ENCODE data around the gene LRIG1. TPM values are rescaled to one million over a fixed set of nuclear protein-coding genes. Genes with fewer than 3 reads are reported as not detected.

Gene LRIG1
- polyA plus RNA-seq, 3 donors from 2014 or later: 4.4 to 9.7 (median 4.7) TPM

GRCh38 chr3:66372681-66373350 is 128.0 kb downstream of the LRIG1 start:
- peaks cover 0 to 1% (median 0%) of the 10 kb centered on the region in 6 donors for H3K9me3 Mint-ChIP-seq
- H3K27me3 Mint-ChIP-seq (ENCODE audit: low read depth in 3 of 3): peaks cover 2 to 4% (median 2%) of the 10 kb centered on the region in 3 donors
- peaks cover 30 to 33% of the 10 kb centered on the region in 2 donors for H3K4me1 Mint-ChIP-seq
- peak; percentile 58 to 74 (median 63) for DNase-seq
- no peak overlapping the region for H3K4me3 Mint-ChIP-seq
- H3K36me3 Mint-ChIP-seq: peaks cover 8 to 24% (median 16%) of the 10 kb centered on the region in 3 donors
- H3K27ac Mint-ChIP-seq: peak overlapping the region; percentile 18 to 89 (median 68)

GRCh38 chr3:66371432-66371831 is 129.4 kb downstream of the LRIG1 start:
- H3K4me1 Mint-ChIP-seq: peaks cover 28 to 32% of the 10 kb centered on the region in 2 donors
- no peak for DNase-seq
- H3K36me3 Mint-ChIP-seq: peaks cover 8 to 14% (median 12%) of the 10 kb centered on the region in 3 donors
- H3K27ac Mint-ChIP-seq: peak overlapping the region; percentile 61 to 92 (median 86)
- peaks cover 2 to 4% (median 2%) of the 10 kb centered on the region in 3 donors for H3K27me3 Mint-ChIP-seq (ENCODE audit: low read depth in 3 of 3)
- peaks cover 0 to 1% (median 0%) of the 10 kb centered on the region in 6 donors for H3K9me3 Mint-ChIP-seq
- H3K4me3 Mint-ChIP-seq: peak overlapping the region in 3 of 5 donors; percentile 2 to 38 (median 9)

GRCh38 chr3:66370179-66370578 is 130.6 kb downstream of the LRIG1 start:
- no peak for DNase-seq
- Mint-ChIP-seq H3K27ac (peak overlapping the region in 5 of 6 donors; percentile 60 to 92 (median 85)), H3K36me3 (peaks cover 4 to 10% (median 8%) of the 10 kb centered on the region in 3 donors), H3K27me3 (ENCODE audit: low read depth in 3 of 3) (peaks cover 0 to 4% (median 2%) of the 10 kb centered on the region in 3 donors), H3K9me3 (peaks cover 0 to 1% (median 0%) of the 10 kb centered on the region in 6 donors), H3K4me1 (peaks cover 28 to 32% of the 10 kb centered on the region in 2 donors), H3K4me3 (no peak overlapping the region)

GRCh38 chr3:66367979-66368378 is 132.8 kb downstream of the LRIG1 start:
- Mint-ChIP-seq H3K27ac (peak overlapping the region in 4 of 6 donors; percentile 19 to 63 (median 46)), H3K36me3 (peaks cover 4 to 15% (median 9%) of the 10 kb centered on the region in 3 donors), H3K27me3 (ENCODE audit: low read depth in 3 of 3) (peaks cover 0 to 2% (median 2%) of the 10 kb centered on the region in 3 donors), H3K9me3 (peaks cover 0 to 1% (median 0%) of the 10 kb centered on the region in 6 donors), H3K4me3 (no peak overlapping the region), H3K4me1 (peaks cover 24 to 28% of the 10 kb centered on the region in 2 donors)
- no peak for DNase-seq

GRCh38 chr3:66366747-66367146 is 134.1 kb downstream of the LRIG1 start:
- H3K27ac Mint-ChIP-seq: peak overlapping the region in 2 of 6 donors; percentile 17
- H3K4me3 Mint-ChIP-seq: no peak overlapping the region
- H3K27me3 Mint-ChIP-seq (ENCODE audit: low read depth in 3 of 3): peaks cover 0 to 3% (median under 1%) of the 10 kb centered on the region in 3 donors

GRCh38 chr3:66365080-66365479 is 135.7 kb downstream of the LRIG1 start:
- Mint-ChIP-seq H3K4me3 (no peak overlapping the region), H3K36me3 (peaks cover 8 to 20% (median 20%) of the 10 kb centered on the region in 3 donors), H3K27me3 (ENCODE audit: low read depth in 3 of 3) (peaks cover 0 to 4% (median 2%) of the 10 kb centered on the region in 3 donors), H3K27ac (peak overlapping the region in 3 of 6 donors; percentile 29 to 50 (median 41)), H3K4me1 (peaks cover 0 to under 1% of the 10 kb centered on the region in 2 donors), H3K9me3 (no peaks in the 10 kb centered on the region)
- DNase-seq: no peak

More at GRCh38 chr3:66366747-66367146, 134.1 kb downstream of the LRIG1 start:
- Mint-ChIP-seq H3K9me3 (peaks cover 0 to 1% (median 0%) of the 10 kb centered on the region in 6 donors), H3K4me1 (peaks cover 14 to 16% of the 10 kb centered on the region in 2 donors), H3K36me3 (peaks cover 4 to 20% (median 13%) of the 10 kb centered on the region in 3 donors)
- DNase-seq: no peak

GRCh38 chr3:66363148-66363547 is 137.7 kb downstream of the LRIG1 start:
- peaks cover 0 to 2% of the 10 kb centered on the region in 2 donors for H3K4me1 Mint-ChIP-seq
- H3K4me3 Mint-ChIP-seq: no peak overlapping the region
- H3K27ac Mint-ChIP-seq: peak overlapping the region in 1 of 6 donors; percentile 51
- H3K27me3 Mint-ChIP-seq (ENCODE audit: low read depth in 3 of 3): peaks cover 0 to 4% (median 2%) of the 10 kb centered on the region in 3 donors
- no peak for DNase-seq
- no peaks in the 10 kb centered on the region for H3K9me3 Mint-ChIP-seq
- H3K36me3 Mint-ChIP-seq: peaks cover 5 to 18% (median 15%) of the 10 kb centered on the region in 3 donors

GRCh38 chr3:66362541-66362941 is 138.3 kb downstream of the LRIG1 start:
- Mint-ChIP-seq H3K4me1 (peaks cover 0 to 2% of the 10 kb centered on the region in 2 donors), H3K36me3 (peaks cover 4 to 18% (median 15%) of the 10 kb centered on the region in 3 donors), H3K27me3 (ENCODE audit: low read depth in 3 of 3) (peaks cover 0 to 4% (median 2%) of the 10 kb centered on the region in 3 donors), H3K27ac (peak overlapping the region in 2 of 6 donors; percentile 14 to 64), H3K4me3 (no peak overlapping the region), H3K9me3 (no peaks in the 10 kb centered on the region)
- no peak for DNase-seq

- no peak for DNase-seq
These were observed 139.5 kb downstream of the LRIG1 start for GRCh38 chr3:66361356-66361755.

GRCh38 chr3:66355997-66356396 is 144.8 kb downstream of the LRIG1 start:
- H3K4me1 Mint-ChIP-seq: peaks cover 54% of the 10 kb centered on the region in 2 donors
- peak overlapping the region; percentile 21 to 85 (median 70) for H3K4me3 Mint-ChIP-seq
- no peak for DNase-seq
- H3K27ac Mint-ChIP-seq: peak overlapping the region; percentile 98 to 100 (median 98)
- peaks cover 0 to 14% (median 7%) of the 10 kb centered on the region in 3 donors for H3K27me3 Mint-ChIP-seq (ENCODE audit: low read depth in 3 of 3)
- H3K9me3 Mint-ChIP-seq: no peaks in the 10 kb centered on the region
- peaks cover under 1 to 5% (median 3%) of the 10 kb centered on the region in 3 donors for H3K36me3 Mint-ChIP-seq

More at GRCh38 chr3:66361356-66361755, 139.5 kb downstream of the LRIG1 start:
- H3K9me3 Mint-ChIP-seq: no peaks in the 10 kb centered on the region
- no peak overlapping the region for H3K4me3 Mint-ChIP-seq
- peaks cover 0 to 6% (median 2%) of the 10 kb centered on the region in 3 donors for H3K27me3 Mint-ChIP-seq (ENCODE audit: low read depth in 3 of 3)
- peak overlapping the region in 2 of 6 donors; percentile 25 to 65 for H3K27ac Mint-ChIP-seq
- H3K36me3 Mint-ChIP-seq: peaks cover 4 to 18% (median 15%) of the 10 kb centered on the region in 3 donors
- peaks cover 1 to 5% of the 10 kb centered on the region in 2 donors for H3K4me1 Mint-ChIP-seq

- DNase-seq: peak; percentile 21 to 46 (median 32)
- Mint-ChIP-seq H3K27ac (peak overlapping the region; percentile 98 to 100 (median 98)), H3K27me3 (ENCODE audit: low read depth in 3 of 3) (peaks cover 0 to 14% (median 7%) of the 10 kb centered on the region in 3 donors), H3K36me3 (peaks cover 3 to 6% (median 4%) of the 10 kb centered on the region in 3 donors), H3K4me3 (peak overlapping the region; percentile 69 to 85 (median 74)), H3K4me1 (peaks cover 54% of the 10 kb centered on the region in 2 donors), H3K9me3 (no peaks in the 10 kb centered on the region)
These were observed 145.4 kb downstream of the LRIG1 start for GRCh38 chr3:66355394-66355793.

- H3K4me1 Mint-ChIP-seq: peaks cover 52 to 54% of the 10 kb centered on the region in 2 donors
- peak overlapping the region; percentile 98 to 100 (median 98) for H3K27ac Mint-ChIP-seq
- peak; percentile 60 to 76 (median 68) for DNase-seq
- H3K36me3 Mint-ChIP-seq: peaks cover under 1 to 19% (median 7%) of the 10 kb centered on the region in 3 donors
- H3K4me3 Mint-ChIP-seq: peak overlapping the region; percentile 69 to 85 (median 74)
- H3K27me3 Mint-ChIP-seq (ENCODE audit: low read depth in 3 of 3): peaks cover 0 to 14% (median 7%) of the 10 kb centered on the region in 3 donors
- H3K9me3 Mint-ChIP-seq: no peaks in the 10 kb centered on the region
These were observed 146.8 kb downstream of the LRIG1 start for GRCh38 chr3:66354001-66354400.

- peaks cover 0 to 14% (median 7%) of the 10 kb centered on the region in 3 donors for H3K27me3 Mint-ChIP-seq (ENCODE audit: low read depth in 3 of 3)
- H3K4me3 Mint-ChIP-seq: peak overlapping the region; percentile 69 to 85 (median 74)
- peak overlapping the region; percentile 98 to 100 (median 98) for H3K27ac Mint-ChIP-seq
- no peak for DNase-seq
- H3K36me3 Mint-ChIP-seq: peaks cover 0 to 19% (median 7%) of the 10 kb centered on the region in 3 donors
- H3K9me3 Mint-ChIP-seq: no peaks in the 10 kb centered on the region
- peaks cover 52 to 54% of the 10 kb centered on the region in 2 donors for H3K4me1 Mint-ChIP-seq
These were observed 147.3 kb downstream of the LRIG1 start for GRCh38 chr3:66353530-66353929.
